GM21390 (cell line): ENCODE results near the gene BSN.

ENCODE experiments used
- ATAC-seq: cut with Tn5 transposase; IDR thresholded peaks from one replicate; pipeline ENCODE4 v1.9.1; 2021; ENCODE audit not compliant: unreplicated experiment

Gene BSN

DNA sequence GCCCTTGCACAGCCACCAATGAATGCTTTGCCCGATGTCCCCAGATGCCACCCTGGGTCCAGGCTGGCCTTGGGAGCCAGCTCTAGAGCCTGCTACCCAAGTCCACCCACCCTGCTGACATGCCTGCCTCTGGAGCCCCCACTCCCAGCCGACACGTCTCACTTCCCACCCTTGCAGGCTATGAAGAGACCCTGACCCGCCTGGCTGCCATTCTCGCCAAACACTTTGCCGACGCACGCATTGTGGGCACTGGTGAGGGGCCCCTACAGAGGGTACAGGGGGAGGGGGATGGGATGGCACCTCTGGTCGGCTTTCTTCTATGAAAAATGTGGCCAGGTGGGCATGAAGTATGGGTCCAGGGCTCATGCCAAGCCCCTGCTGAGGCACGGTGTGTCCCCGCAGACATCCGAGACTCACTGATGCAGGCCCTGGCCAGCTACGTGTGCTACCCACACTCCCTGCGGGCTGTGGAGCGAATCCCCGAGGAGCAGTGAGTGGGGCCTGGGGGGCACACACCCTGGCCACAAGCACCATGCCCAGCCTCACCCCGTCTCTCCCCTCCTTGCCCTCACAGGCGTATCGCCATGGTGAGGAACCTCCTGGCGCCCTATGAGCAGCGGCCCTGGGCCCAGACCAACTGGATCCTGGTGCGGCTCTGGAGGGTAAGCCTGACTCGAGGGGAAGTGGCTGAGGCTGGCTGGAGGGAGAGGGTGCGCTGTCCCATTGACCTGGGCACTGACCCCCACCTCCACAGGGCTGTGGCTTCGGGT lies 159.2 kb downstream of the BSN start:
- no peak for ATAC-seq

DNA sequence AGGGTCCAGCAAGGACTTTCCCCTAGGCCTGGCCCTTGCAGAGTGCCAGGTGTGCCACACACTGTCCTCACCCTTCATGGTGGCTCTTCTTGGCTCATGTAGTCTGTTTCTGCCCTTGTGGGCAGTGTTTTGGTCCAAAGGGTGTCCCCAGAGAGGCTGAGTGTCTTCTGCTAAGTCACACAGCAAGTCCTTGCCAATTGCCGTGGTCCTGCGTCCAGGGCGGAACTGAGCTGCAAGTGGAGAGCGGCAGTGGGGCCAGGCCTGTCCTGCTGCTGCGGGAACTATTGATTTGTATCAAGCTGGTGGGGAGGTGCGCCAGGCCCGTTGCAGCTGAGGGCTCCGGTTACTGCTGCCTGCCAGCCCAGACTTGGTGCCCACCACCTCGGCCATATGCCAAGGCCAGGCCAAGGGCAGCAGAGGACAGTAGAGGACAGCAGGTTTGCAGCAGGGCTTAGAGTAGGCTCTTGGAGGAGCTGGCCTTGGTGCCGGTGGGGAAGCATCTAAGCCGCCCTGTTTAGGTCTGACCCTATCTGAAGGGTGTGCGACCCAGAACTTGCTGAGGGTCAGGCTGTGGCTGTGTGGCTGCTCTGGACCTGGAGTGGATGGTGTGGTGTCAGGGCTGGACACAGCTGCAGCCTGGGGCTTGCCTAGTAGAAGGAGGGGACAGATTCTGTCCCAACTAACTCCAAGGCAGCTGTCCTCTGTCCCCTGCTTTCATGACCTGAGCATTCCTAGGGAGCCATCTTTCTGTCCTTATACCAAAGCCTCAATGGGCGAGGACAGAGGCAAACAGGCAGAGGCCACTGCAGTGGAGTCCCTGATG lies 160.7 kb downstream of the BSN start:
- no peak for ATAC-seq

DNA sequence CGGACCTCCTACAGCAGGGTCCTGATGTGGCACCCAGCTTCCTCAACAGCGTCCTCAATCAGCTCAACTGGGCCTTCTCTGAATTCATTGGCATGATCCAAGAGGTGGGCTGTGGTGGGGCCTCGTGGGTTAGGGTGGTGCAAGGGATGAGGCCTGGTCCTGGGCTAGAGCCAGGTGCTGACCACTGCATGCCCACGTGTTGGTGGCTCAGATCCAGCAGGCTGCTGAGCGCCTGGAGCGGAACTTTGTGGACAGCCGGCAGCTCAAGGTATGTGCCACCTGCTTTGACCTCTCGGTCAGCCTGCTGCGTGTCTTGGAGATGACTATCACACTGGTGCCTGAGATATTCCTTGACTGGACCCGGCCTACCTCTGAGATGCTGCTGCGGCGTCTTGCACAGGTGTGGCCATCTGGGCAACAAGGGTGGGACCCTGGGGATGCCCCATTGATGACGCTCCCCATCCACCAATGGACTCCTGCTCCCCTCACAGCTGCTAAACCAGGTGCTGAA lies 161.4 kb downstream of the BSN start:
- ATAC-seq, result no peak

DNA sequence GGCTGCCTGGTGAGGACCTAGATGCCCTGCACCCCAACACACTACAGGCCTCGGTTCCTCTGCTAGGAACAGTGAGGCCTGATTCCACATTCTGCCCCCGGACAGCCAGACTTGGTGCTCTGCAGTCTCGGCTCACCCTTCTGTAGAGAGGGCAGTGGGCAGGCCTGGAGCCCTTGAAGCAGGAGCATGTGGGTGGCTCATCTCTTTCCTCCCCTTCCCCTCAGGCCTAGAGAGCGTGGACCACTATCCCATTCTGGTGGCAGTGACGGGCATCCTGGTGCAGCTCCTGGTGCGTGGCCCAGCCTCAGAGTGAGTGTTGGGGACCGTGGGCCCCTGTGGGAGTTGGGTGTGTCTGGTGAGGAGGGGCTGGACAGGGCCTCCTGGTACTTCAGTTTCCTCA lies 161.9 kb downstream of the BSN start:
- no peak for ATAC-seq

DNA sequence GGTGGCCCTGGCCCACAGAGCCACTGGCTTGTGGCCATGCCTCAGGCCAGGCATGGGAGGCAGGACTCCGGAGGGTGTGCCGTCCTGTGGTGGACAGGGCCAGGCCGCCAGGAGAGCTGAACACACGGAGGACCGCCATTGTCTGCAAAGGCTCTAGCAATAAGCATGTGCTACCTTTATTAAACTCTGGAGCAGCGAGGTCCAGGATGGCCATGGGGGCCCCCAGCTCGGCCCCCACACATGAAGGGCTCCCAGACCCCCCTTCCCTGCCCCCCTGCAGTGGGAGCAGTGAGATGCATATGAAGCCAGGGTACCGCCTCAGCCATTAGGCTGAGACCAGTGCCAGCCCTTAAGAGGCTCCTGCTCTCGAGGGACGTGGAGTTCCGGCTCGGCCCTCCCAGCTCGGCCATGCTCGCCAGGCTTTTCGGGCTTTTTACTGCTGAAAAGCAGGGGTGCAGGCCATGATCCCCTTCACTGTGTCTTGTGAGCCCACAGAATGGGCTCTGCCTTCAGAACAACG lies 162.5 kb downstream of the BSN start:
- ATAC-seq, result no peak

DNA sequence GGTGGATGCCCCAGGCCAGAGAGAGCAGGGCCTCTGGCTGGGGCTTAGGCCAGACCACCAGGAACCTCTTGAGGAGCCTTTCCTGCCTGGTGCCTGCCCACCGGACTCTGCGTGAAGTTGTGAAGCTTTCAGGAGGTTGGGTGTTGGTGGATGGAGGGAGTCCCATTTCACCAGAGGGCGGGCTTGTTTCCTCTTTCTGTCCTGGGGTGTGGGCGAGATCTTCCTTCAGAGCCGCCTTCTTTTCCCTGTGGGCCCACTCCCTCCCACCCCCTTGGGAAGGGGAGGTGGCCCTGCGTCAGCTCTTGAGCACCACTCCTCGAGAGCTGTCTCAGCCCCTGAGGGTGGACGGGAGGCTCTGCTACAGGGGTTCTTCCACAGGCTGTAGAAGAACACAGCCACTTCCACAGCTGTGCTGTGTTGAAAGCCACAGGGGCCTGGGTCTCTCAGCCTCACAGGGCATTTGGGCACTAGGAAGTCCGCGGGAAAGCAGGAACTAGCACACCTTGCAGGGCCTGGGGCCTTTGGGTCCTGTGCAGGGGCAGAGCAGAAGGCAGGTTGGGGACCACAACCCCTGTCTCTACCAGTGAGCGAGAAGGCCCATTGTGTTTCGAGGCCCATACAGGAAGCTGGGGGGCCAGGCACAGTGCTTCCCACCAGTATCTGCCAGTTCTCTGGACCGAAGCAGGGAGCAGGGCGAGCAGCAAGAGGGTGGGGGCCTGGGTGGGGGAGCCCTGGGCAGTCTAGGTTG lies 163.1 kb downstream of the BSN start:
- ATAC-seq, result no peak

DNA sequence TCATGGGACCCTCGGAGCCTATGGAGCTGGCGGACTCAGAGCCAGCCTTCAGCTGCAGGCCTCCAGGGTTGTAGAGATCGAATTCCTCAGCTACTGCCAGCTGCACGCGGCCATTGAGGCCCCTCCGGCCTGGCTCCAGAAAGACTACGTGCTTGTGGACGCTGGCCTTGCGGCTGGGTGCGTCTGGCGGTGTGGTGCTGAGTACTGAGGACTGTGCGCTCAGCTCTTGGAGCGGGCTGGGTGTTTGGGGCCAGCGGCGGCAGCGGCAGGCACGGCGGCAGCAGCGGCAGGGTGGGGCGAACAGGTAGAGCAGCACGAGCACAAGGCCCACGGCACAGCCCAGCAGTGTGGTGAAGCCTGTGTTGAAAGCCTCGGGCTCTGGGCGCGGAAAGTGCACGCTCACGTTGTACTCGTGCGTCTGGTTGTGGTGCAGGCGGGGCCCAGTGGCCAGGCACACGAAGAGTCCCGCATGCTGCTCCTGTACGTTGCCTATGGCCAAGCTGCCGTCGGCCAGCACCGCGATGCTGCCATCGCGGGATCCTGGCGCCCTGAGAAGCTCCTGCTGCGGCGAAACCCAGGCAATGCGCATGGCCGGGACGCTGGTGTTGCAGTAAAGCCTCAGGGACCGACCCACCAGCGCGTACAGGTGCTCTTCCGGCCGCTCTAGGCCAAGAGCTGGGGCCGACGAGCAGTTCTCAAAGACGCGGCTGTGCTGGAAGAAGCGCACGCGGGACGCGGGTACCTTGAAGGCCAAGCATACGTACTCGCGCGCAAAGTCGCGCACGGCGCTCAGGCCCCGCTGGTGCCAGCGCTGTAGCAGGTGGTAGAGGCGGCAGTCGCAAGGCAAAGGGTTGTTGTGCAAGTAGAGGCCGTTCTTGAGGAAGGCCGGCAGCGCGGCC lies 163.9 kb downstream of the BSN start:
- ATAC-seq, result no peak

DNA sequence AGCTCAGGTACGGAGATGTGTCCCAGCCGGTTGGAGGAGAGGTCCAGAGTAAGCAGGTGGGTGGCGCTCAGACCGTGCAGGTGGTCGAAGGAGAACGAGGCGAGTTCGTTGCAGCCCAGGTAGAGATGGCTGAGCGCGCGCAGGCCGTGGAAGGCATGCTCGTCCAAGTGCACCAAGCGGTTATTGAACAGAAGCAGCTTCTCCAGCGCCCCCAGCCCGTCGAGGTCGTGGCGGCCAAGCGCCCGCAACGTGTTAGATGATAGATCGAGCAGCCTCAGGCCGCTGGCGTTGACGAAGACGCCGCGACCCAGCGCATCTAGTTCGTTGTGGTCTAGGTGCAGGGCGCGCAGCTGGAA lies 164.6 kb downstream of the BSN start:
- ATAC-seq, result no peak

DNA sequence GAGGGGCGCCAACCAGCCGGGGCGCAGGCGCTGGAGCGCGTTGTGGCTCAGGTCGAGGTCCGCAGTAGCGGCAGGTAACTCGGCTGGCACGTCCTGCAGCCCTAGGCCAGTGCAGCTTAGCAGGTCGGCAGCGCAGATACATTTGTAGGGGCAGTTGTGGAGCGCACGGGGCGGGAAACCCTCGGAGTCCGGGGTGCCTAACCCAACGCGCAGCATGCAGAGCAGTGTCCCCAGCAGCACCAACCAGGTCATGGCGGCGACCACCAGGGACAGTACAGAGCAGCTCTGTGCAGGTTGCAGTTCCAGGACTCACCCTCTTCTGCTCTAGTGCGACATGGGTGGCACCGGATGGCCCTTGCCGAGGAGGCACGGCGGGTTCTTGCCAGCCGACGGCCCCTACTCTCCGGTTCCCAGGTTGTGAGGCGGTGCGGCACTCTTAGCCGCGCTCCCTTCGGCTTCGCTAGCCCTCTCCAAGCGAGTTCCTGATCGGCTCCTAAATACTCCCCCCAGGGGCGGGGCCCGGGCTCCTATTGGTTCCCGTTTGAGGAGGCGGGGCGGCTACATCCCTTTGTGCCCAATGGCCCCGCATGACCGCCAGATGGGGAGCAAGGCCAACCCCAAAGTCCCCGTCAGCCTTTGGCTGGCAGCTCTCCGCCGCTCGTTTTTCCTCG lies 165.1 kb downstream of the BSN start, which contains the start of gene AMIGO3:
Gene AMIGO3, minus strand, starts transcription at position 471 of the 671 bp plus-strand sequence. Its CDS starts 219 bp downstream, at position 252.
- ATAC-seq, result peak; percentile 56
